ENCODE results near the gene D2HGDH. TPM values are rescaled to one million over a fixed set of nuclear protein-coding genes. Genes with fewer than 3 reads are reported as not detected.

Gene D2HGDH
- total RNA-seq, 4 donors from 2014 or later: 20.2 to 34.4 (median 23.0) TPM

DNA sequence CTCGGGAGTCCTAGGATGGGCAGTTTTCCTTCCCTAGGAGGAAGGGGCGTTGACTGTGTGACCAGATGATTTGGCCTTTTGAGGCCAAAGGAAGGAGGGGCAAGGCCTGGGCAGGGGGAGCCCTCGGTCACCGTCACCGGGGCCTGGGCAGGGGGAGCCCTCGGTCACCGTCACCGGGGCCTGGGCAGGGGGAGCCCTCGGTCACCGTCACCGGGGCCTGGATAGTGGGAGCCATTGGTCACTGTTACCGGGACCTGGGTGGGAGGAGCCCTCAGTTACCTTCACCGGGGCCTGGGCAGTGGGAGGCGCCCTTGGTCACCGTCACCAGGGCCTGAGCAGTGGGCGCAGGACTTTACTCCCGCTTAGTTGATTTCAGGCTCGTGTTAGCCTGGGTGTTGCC lies 17.3 kb downstream of the D2HGDH start:
- no peaks in the 10 kb centered on the region for H3K27me3 ChIP-seq
- WGBS, 2 donors: 91 to 96% methylated on average over 6 to 18 of the region's 18 CpGs
- TF ChIP-seq CTCF (IDR thresholded peaks at IDR 0.05): no peak
- TF ChIP-seq POLR2A (IDR thresholded peaks at IDR 0.05): no peak
- H3K4me3 ChIP-seq (replicated peaks in 1 of 3): no peak overlapping the region
- H3K9me3 ChIP-seq: no peaks in the 10 kb centered on the region
- DNase-seq: no peak
- H3K4me1 ChIP-seq: peaks cover 0 to 5% of the 10 kb centered on the region in 2 donors
- H3K27ac ChIP-seq: no peak overlapping the region
- intact Hi-C loops (cut with DNase I): no loop called here
- peaks cover 8 to 27% of the 10 kb centered on the region in 2 donors for H3K36me3 ChIP-seq

GRCh38 chr2:241752253-241752652 lies 17.8 kb downstream of the D2HGDH start:
- H3K36me3 ChIP-seq: peaks cover 8 to 27% of the 10 kb centered on the region in 2 donors
- no peak overlapping the region for H3K4me3 ChIP-seq (replicated peaks in 1 of 3)
- TF ChIP-seq POLR2A (IDR thresholded peaks at IDR 0.05) (no peak), CTCF (IDR thresholded peaks at IDR 0.05) (no peak)
- H3K27ac ChIP-seq: no peak overlapping the region
- intact Hi-C loops (cut with DNase I): no loop called here
- DNase-seq: no peak
- no peaks in the 10 kb centered on the region for H3K9me3 ChIP-seq
- H3K4me1 ChIP-seq: peaks cover 0 to 5% of the 10 kb centered on the region in 2 donors
- no peaks in the 10 kb centered on the region for H3K27me3 ChIP-seq
- 94 to 99% methylated on average over 11 to 12 of the region's 14 CpGs for WGBS, 2 donors

DNA sequence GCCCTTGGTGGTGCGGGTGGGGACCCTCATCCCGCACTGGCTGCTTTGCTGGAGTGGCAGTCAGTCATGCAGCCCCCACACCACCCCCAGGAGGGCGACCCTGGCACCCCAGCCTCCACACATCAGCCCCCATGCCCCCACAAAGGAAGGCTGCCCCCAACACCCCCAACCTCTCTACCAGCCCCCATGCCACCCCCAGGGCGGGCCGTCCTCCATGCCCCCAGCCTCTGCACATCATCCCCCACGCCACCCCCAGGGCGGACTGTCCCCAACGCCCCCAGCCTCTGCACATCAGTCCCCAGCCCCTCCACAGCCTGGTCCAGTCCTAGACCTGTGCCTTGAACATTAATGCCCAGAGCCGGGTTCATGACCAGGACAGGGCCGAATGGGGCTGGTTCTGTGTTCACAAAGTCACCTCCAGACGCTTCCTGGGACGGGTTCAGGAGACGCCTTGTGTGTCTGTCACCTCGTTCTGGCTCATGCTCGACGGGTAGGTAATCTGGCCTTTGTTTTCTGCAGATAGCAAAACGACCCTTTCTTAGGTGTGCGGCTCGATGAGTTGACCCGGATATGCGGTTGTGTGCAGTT lies 18.4 kb downstream of the D2HGDH start:
- H3K27me3 ChIP-seq: no peaks in the 10 kb centered on the region
- no peak overlapping the region for H3K27ac ChIP-seq
- no peaks in the 10 kb centered on the region for H3K9me3 ChIP-seq
- no peak overlapping the region for H3K4me3 ChIP-seq (replicated peaks in 1 of 3)
- intact Hi-C loops (cut with DNase I): no loop called here
- no peak for DNase-seq
- 90 to 91% methylated on average over 13 to 17 of the region's 21 CpGs for WGBS, 2 donors
- TF ChIP-seq CTCF (IDR thresholded peaks at IDR 0.05): no peak
- TF ChIP-seq POLR2A (IDR thresholded peaks at IDR 0.05): no peak
- peaks cover 8 to 27% of the 10 kb centered on the region in 2 donors for H3K36me3 ChIP-seq
- H3K4me1 ChIP-seq: peaks cover 0 to 5% of the 10 kb centered on the region in 2 donors

GRCh38 chr2:241753493-241753892 lies 19.1 kb downstream of the D2HGDH start:
- no peak overlapping the region for H3K4me3 ChIP-seq (replicated peaks in 1 of 3)
- intact Hi-C loops (cut with DNase I): no loop called here
- H3K36me3 ChIP-seq: peaks cover 8 to 27% of the 10 kb centered on the region in 2 donors
- peaks cover 0 to 5% of the 10 kb centered on the region in 2 donors for H3K4me1 ChIP-seq
- no peak overlapping the region for H3K27ac ChIP-seq
- 97 to 99% methylated on average over 15 to 16 of the region's 17 CpGs for WGBS, 2 donors
- DNase-seq: no peak
- no peaks in the 10 kb centered on the region for H3K9me3 ChIP-seq
- no peaks in the 10 kb centered on the region for H3K27me3 ChIP-seq
- TF ChIP-seq POLR2A (IDR thresholded peaks at IDR 0.05) (no peak), CTCF (IDR thresholded peaks at IDR 0.05) (no peak)

DNA sequence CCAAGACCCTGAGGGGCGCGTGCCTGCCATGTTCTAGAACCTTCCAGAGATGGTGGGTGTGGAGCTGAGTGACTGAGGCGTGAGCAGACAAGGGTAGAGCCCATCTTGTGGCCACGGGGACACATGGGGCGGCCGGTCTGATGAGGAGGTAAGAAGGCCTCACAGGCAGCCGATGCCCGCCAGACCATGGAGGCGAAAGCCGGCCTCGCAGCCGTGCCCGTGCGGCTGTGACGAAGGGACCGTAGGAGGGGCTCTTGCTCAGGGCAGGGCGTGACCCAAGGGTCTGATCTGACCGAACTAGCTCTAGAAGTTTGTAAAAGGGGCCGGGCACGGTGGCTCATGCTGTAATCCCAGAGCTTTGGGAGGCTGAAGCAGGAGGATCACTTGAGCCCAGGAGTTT lies 19.6 kb downstream of the D2HGDH start:
- no peak for DNase-seq
- TF ChIP-seq CTCF (IDR thresholded peaks at IDR 0.05) (no peak), POLR2A (IDR thresholded peaks at IDR 0.05) (no peak)
- Histone ChIP-seq H3K4me3 (replicated peaks in 1 of 3) (no peak overlapping the region), H3K4me1 (peaks cover 0 to 5% of the 10 kb centered on the region in 2 donors), H3K27me3 (no peaks in the 10 kb centered on the region), H3K9me3 (no peaks in the 10 kb centered on the region), H3K36me3 (peaks cover 7 to 27% of the 10 kb centered on the region in 2 donors), H3K27ac (no peak overlapping the region)
- intact Hi-C loops (cut with DNase I): no loop called here
- WGBS, 2 donors: 95 to 97% methylated on average over 20 of the region's 20 CpGs

All from thyroid gland (tissue), 4 donors.